ENCODE results near the gene SHROOM3. TPM values are rescaled to one million over a fixed set of nuclear protein-coding genes. Genes with fewer than 3 reads are reported as not detected.

The SHROOM3 gene
- total RNA-seq, 4 donors from 2014 or later: 20.3 to 50.9 (median 34.9) TPM

GRCh38 chr4:76489686-76490161 lies 54.7 kb downstream of the SHROOM3 start:
- intact Hi-C loops (cut with DNase I): no loop called here
- WGBS, 2 donors: 63 to 68% methylated on average over 6 of the region's 6 CpGs
- H3K9me3 ChIP-seq: no peaks in the 10 kb centered on the region

DNA sequence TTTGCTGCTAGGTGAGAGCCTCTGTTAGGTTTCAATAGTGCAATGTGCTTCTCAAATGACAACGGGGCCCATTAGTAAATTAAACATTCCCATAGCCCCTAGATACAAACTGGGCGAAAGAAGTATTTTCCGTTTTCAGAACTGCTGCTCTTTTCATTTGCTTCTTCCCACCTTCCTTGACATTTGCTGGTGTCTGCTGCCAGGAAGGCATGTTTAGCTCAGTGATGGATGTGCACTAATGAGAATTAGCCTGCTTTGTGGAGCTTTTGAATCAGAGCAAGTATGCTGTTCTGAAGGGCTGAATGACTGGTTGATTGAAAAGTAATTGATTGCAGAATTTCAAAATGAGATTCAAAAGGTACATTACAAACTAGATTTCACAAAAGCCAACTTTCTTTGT lies 57.0 kb downstream of the SHROOM3 start:
- no peak overlapping the region for H3K4me3 ChIP-seq
- TF ChIP-seq, protein P1, sequence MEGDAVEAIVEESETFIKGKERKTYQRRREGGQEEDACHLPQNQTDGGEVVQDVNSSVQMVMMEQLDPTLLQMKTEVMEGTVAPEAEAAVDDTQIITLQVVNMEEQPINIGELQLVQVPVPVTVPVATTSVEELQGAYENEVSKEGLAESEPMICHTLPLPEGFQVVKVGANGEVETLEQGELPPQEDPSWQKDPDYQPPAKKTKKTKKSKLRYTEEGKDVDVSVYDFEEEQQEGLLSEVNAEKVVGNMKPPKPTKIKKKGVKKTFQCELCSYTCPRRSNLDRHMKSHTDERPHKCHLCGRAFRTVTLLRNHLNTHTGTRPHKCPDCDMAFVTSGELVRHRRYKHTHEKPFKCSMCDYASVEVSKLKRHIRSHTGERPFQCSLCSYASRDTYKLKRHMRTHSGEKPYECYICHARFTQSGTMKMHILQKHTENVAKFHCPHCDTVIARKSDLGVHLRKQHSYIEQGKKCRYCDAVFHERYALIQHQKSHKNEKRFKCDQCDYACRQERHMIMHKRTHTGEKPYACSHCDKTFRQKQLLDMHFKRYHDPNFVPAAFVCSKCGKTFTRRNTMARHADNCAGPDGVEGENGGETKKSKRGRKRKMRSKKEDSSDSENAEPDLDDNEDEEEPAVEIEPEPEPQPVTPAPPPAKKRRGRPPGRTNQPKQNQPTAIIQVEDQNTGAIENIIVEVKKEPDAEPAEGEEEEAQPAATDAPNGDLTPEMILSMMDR (IDR thresholded peaks at IDR 0.05): no peak
- no peak for TF ChIP-seq POLR2A (IDR thresholded peaks at IDR 0.05)
- 67 to 76% methylated on average over 3 of the region's 3 CpGs for WGBS, 2 donors

More at GRCh38 chr4:76489686-76490161, 54.7 kb downstream of the SHROOM3 start:
- Histone ChIP-seq H3K36me3 (no peaks in the 10 kb centered on the region), H3K4me3 (no peak overlapping the region), H3K4me1 (peaks cover 0 to 8% (median 0%) of the 10 kb centered on the region in 3 donors), H3K27me3 (no peaks in the 10 kb centered on the region), H3K27ac (no peak overlapping the region)
- DNase-seq: no peak
- TF ChIP-seq, protein P1 (IDR thresholded peaks at IDR 0.05): no peak
- TF ChIP-seq POLR2A (IDR thresholded peaks at IDR 0.05): no peak

DNA sequence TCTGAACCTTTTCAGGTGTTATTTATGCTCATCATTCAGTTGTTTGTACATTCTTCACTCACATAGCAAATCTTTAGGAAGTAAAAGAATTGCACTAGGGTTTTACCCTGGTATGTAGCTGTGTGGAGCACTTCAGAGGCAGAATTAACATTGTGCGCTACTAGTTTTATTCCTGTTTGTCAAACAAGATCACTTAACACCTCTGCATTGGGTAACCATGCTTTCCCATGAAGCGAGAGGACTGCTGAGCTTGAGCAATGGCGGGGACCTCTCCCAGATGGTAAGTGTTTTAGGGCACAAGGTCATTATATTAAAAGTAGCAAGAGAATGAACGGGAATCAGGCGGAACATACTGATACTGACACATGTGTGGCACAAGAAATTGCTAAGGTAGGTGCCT lies 59.2 kb downstream of the SHROOM3 start:
- no peaks in the 10 kb centered on the region for H3K9me3 ChIP-seq
- no peaks in the 10 kb centered on the region for H3K36me3 ChIP-seq
- DNase-seq: no peak
- TF ChIP-seq, protein P1 (IDR thresholded peaks at IDR 0.05): no peak
- TF ChIP-seq POLR2A (IDR thresholded peaks at IDR 0.05): no peak
- 81 to 84% methylated on average over 5 of the region's 5 CpGs for WGBS, 2 donors
- no peak overlapping the region for H3K27ac ChIP-seq
- H3K4me1 ChIP-seq: no peaks in the 10 kb centered on the region
- no peak overlapping the region for H3K4me3 ChIP-seq
- peaks cover 0 to 4% (median 0%) of the 10 kb centered on the region in 4 donors for H3K27me3 ChIP-seq
- intact Hi-C loops (cut with DNase I): no loop called here

More for the DNA sequence above, 57.0 kb downstream of the SHROOM3 start:
- Histone ChIP-seq H3K9me3 (no peaks in the 10 kb centered on the region), H3K36me3 (no peaks in the 10 kb centered on the region), H3K4me1 (no peaks in the 10 kb centered on the region), H3K27ac (no peak overlapping the region), H3K27me3 (peaks cover 0 to 4% (median 0%) of the 10 kb centered on the region in 4 donors)
- DNase-seq: no peak
- intact Hi-C loops (cut with DNase I): no loop called here

DNA sequence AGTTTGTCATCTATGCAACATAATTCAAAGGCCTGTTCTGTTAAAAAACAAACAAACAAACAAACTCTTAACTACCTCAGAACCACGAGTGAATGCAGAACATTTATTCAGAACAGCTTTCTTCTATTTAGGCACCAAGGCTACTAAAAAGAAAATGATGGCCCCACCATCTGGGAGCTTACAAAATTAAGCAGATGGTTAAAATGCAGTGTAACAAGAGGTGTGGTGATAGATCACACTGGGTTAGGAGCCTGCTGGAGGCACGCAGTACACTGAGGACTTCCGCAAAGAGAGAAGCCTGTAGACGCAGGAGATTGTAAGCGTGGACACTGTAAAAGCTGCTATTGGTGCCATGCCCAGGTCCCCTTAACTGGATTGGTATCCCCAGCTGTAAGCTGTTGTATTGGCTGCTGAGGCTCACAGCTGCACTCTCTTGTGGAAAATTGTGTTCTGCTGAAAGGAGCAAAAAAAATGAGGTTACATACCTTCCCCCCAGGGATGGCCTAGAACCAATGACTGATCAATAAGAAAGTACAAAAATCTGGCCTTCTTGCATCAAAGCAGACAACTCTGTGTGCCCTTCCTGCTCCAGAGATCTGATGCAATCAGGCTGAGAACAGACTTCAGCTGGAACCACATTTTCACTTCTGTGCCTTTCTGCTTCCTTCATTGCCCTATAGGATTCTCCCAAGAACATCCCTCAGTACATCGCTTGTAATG lies 60.0 kb downstream of the SHROOM3 start:
- DNase-seq: no peak
- no peaks in the 10 kb centered on the region for H3K9me3 ChIP-seq
- 88 to 90% methylated on average over 6 of the region's 6 CpGs for WGBS, 2 donors
- no peak for TF ChIP-seq POLR2A (IDR thresholded peaks at IDR 0.05)
- TF ChIP-seq, protein P1 (IDR thresholded peaks at IDR 0.05): no peak
- H3K27me3 ChIP-seq: peaks cover 0 to 4% (median 0%) of the 10 kb centered on the region in 4 donors
- no peak overlapping the region for H3K4me3 ChIP-seq
- no peak overlapping the region for H3K27ac ChIP-seq
- intact Hi-C loops (cut with DNase I): no loop called here
- no peaks in the 10 kb centered on the region for H3K4me1 ChIP-seq
- H3K36me3 ChIP-seq: no peaks in the 10 kb centered on the region

- no peak overlapping the region for H3K27ac ChIP-seq
- intact Hi-C loops (cut with DNase I): no loop called here
- no peaks in the 10 kb centered on the region for H3K4me1 ChIP-seq
- H3K4me3 ChIP-seq: no peak overlapping the region
- 52 to 61% methylated on average over 3 of the region's 3 CpGs for WGBS, 2 donors
- no peak for DNase-seq
- TF ChIP-seq, protein P1 (IDR thresholded peaks at IDR 0.05): no peak
- TF ChIP-seq POLR2A (IDR thresholded peaks at IDR 0.05): no peak
- H3K36me3 ChIP-seq: no peaks in the 10 kb centered on the region
- peaks cover 0 to 4% (median 0%) of the 10 kb centered on the region in 4 donors for H3K27me3 ChIP-seq
- no peaks in the 10 kb centered on the region for H3K9me3 ChIP-seq
These were observed 63.5 kb downstream of the SHROOM3 start for GRCh38 chr4:76498550-76498949.
